Cerebellar nuclear complex (tissue), 1 donor: Measurements from ENCODE around the gene RTP5.
"Not testable (repeated sequence)": the region's sequence is repeated elsewhere in the genome, so short reads cannot be mapped to it uniquely, and the experiment has no call there.

Source experiments
- DNase-seq, 2 experiments: peaks; one replicate each; lab custom pipeline; 2025; lab: John Stamatoyannopoulos, UW

The RTP5 gene

GRCh38 chr2:241869087-241869961, at the start of gene RTP5:
Gene RTP5 (plus strand): TSS chr2:241869729. CDS start chr2:241869757, 28 bp downstream.
- no peak for DNase-seq

- not testable (repeated sequence) for DNase-seq
Observed at GRCh38 chr2:241819947-241820624, 49.4 kb upstream of the RTP5 start.

DNA sequence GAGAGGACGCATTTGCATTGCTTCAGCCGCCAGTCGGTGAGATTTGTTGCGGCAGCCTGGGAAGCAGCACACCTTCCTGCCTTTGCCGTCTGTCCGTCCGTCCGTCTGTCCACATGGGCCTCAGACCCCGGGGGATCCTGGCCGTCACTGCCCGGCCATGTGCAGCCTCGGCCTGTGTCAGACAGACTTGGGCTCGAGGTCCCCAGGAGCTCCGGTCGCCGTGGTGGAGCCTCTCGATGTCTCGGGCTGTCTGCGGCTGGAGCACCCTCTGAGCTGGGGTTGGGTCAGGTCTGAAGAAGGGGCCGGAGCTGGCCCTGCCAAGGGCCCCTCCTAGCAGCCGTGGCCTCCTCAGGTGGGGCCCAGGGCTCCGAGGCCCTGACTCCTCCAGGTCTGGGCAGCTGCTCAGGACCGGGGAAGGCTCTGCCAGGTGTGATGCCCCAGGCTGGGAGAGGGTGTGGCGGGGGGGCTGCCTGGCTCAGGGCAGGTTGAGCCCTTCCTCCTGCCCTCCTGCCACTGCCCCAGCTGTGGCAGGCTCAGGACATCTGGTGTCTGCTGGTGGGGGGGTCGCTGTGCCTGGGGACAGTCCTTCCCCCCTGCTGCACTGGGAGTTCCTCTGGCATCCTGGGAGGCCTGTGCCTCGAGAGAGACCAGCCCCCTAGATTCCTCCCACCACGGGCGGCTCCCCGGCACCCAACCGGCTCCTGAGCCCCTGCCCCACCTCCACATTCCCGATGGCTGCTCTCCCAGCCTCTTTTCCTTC, 48.7 kb upstream of the RTP5 start:
- DNase-seq = no peak

GRCh38 chr2:241821460-241822263, 47.9 kb upstream of the RTP5 start:
- no peak for DNase-seq

DNA sequence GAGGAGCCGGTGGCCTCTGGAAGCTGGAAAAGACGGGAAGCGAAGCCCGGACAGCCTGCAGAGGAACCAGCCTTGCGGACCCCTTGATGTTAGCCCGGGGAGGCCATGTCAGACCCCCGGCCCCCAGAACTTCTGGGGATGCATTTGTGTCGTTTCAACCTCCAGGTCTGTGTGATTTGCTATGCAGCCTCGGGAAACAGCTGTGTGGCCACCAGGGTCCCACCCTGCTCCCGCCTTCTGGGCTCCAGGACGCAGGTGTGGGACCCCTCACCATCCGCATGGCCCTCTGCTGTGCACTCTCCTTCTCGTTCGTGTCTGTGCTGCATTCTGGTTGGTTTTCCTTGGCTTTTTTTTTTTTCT, 47.3 kb upstream of the RTP5 start:
- DNase-seq = no peak

DNA sequence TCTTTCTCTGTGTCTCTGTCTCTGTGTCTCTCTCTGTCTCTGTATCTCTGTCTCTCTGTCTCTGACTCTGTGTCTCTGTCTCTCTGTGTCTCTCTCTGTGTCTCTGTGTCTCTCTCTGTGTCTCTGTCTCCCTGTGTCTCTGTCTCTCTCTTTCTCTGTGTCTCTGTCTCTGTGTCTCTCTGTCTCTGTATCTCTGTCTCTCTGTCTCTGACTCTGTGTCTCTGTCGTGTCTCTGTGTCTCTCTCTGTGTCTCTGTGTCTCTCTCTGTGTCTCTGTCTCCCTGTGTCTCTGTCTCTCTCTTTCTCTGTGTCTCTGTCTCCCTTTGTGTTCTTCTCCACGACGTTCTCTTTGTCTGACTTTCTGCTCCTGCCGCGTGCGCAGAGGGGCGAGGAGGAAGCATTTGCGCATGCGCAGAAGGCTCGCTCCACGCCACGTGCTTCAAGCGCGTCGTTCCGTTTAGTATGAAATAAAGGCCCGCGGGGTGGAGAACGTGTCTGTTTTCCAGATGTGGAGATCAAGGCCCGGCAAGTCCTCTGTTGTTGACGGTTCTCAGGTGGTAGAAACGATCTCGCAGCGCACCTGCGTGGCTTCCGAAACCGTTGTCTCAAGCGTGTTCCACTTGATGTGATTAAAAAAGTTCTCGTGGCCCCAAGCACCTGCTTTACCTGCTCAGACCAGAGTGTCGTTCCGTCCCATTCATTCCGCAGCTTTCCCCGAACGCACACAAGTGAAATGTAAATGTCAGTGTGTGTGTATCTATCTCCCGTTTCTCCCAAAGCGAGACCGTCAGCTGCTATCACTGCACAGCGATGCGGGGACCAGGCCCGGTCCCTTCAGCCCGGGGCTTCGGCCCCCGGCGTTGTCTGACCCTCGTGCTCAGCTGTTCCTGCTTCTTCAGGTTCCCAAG, 45.7 kb upstream of the RTP5 start:
- DNase-seq = not testable (repeated sequence)

DNA sequence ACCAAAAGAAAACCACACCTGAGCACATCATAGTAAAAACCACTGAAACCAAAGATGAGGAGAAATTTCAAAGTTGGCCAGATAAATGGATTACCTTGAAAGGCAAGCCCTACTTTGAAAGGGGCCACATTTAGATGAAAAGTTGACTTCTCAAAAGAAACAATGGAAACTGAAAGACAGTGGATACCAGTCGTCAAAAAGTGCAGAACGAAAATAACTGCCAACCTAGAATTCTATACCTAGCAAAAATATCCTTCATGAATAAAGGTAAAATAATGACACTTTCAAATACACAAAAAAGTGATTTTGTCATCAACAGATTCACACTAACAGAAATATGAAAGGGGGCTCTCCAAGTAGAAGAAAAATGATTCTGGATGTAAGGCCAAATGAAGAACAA, 42.1 kb upstream of the RTP5 start:
- DNase-seq = no peak

DNA sequence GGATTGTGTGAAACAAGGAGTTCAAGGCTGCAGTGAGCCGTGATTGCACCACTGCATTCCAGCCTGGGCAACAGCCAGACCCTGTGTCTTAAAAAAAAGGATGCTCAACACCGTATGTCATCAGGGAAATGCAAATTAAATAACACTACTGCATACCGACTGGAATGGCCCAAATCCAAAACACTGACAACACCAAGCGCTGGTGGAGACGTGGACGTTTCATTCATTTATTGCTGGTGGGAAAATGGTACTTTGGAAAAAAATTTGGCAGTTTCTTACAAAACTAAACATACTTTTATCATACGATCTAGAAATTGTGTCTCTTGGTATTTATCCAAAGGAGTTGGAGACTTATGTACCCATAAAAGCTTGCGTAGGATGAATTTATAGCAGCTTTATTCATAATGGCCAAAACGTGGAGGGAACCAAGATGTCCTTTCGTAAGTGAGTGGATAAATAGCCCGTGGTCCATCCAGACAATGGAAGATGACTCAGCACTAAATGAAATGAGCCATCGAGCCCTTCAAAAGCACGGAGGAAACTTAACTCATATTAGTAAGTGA, 36.3 kb upstream of the RTP5 start:
- DNase-seq = no peak

GRCh38 chr2:241833756-241834526, 35.6 kb upstream of the RTP5 start:
- DNase-seq = not testable (repeated sequence)

GRCh38 chr2:241834527-241835210, 34.9 kb upstream of the RTP5 start:
- DNase-seq = no peak

DNA sequence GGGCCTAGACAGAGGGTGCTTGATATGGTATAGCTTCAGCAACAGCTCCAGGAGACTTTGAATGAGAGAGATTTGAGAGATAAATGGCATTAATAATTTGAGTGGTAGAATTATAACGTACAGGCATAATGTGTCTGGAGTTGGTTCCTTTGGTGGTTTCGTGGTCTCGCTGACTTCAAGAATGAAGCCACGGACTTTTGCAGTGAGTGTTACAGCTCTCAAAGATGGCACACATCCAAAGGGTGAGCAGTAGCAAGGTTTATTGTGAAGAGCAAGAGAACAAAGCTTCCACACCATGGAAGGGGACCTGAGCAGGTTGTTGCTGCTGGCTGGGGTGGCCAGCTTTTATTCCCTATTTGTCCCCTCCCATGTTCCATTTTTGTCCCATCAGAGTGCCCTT, 33.9 kb upstream of the RTP5 start:
- no peak for DNase-seq

DNA sequence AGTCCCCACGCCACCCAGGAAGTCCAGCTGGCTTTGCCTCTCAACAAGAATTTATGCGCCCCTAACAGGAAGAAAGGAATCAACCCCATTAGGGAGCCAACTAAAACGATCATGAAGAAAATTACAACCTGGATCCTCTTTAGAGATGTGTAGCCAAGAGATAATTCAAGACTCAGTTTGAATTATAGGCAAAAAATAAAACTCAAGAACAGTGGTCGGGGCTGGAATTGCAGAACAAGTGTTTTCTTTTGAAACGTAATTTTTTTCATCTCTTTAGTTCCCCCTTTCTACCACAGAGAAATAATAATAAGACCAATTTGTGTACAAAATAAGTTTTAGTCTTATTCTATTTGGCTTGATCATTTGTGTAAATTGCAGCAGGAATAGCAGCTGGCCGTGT, 33.2 kb upstream of the RTP5 start:
- DNase-seq = no peak

- no peak for DNase-seq
Observed at GRCh38 chr2:241837197-241837965, 32.1 kb upstream of the RTP5 start.

DNA sequence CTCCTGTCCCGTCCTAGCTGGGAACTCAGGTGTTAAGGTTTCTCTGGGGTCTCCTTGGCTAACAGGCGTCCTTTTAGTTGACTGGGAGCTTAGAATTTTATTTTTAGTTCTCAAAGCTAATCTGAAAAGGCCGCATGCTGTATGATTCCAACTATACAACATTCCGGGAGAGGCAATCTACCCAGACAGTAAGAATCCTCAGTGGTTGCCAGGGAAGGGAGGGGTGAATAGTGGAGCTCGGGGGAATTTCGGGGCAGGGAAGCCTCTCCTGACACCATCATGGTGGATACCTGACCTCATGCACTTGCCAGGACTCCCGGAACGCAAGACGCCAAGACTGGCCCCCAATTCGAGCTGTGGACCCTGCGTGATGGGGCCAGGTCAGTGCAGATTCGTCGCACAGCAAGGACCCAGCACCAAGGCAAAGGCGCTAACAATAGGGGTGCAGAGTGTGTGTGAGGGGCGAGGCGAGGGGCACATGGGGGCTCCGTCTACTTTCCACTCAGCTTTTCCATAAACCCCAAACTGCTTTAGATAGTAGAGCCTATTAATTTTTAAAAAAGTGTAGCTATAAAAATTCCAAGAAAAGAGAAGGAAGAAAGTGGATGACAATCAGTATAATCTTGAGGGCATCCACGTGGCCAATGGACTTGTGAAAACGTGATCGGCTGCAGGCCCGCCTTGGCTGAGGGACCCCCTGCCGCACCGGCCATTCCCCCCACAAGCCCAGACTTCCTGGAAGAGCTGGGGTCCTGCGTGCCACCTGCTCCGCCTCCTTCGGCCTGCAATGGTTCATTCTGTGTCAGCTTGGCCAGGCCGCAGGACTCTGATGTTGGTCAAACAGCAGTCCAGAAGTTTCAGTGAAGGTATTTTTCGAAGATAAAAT, 28.1 kb upstream of the RTP5 start:
- no peak for DNase-seq

DNA sequence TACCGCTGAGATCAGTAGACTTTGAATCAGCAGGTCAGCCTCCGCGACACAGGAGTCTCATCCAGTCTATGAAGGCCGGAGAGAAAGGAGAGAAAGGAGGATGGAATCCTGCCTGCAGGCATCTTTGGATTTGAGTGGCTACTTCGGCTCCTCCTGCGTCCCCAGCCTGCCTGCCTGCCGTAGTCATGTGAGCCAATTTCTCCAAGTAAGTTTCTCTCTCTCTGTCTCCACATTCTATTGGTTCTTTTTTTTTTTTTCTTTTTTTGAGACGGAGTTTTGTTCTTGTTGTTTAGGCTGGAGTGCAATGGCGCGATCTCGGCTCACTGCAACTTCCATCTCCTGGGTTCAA, 27.5 kb upstream of the RTP5 start:
- no peak for DNase-seq

DNA sequence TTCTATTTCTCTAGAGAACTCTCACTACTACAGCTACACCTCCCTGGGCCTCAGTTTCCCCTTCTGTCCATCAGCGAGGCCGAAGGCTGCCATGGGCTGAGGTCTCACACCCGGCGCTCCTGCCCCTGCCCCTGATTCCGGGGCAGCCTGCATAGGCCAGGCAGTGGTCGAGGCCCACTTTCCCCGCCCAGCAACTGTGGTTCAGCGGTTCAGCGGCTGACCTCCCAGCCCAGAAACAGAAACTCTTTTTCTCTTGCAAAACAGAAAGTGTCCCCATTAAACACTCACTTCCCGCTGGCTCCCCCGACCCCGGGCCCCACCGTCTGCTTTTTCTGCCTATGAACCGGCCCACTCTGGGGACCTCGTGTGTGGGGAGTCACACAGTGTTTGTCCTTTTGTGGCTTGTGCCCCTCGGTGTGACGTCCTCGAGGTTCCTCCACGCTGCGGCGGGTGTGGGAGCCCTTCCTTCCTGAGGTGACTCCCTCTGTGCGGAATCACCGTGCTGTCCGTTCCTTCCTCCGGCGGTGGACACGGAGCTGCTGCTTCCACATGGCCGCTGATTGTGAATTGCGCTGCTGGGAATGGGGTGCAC, 26.8 kb upstream of the RTP5 start:
- no peak for DNase-seq
